ENCODE data around the gene KANK2. TPM values are rescaled to one million over a fixed set of nuclear protein-coding genes. Genes with fewer than 3 reads are reported as not detected.

KANK2 gene
- total and polyA plus RNA-seq, 2 of the 13 experiments (the other 11 are each of a cell fraction or from before 2014, with no cell fraction given): 5.7 to 12.9 TPM

- TF ChIP-seq SYNCRIP (IDR thresholded peaks at IDR 0.05; ENCODE audit: insufficient read depth, low read depth, low read length) (no peak), ZXDC (CRISPR knock-in tag; IDR thresholded peaks at IDR 0.05) (no peak), SMARCE1 (IDR thresholded peaks at IDR 0.05; ENCODE audit: borderline replicate concordance) (no peak), ARID5B (CRISPR knock-in tag; IDR thresholded peaks at IDR 0.05) (no peak), HIVEP1 (CRISPR knock-in tag; IDR thresholded peaks at IDR 0.05) (no peak), ZNF629 (CRISPR knock-in tag; conservative IDR thresholded peaks at IDR 0.05) (no peak), MTERF4 (CRISPR knock-in tag; IDR thresholded peaks at IDR 0.05) (no peak), E2F1 (CRISPR knock-in tag; IDR thresholded peaks at IDR 0.05) (no peak), RFXAP (CRISPR knock-in tag; IDR thresholded peaks at IDR 0.05; ENCODE audit: borderline replicate concordance) (no peak), SP2 (CRISPR knock-in tag; IDR thresholded peaks at IDR 0.05) (no peak), DNMT3B (CRISPR knock-in tag; conservative IDR thresholded peaks at IDR 0.05) (no peak), HNF4A (CRISPR knock-in tag; IDR thresholded peaks at IDR 0.05) (no peak)
These were observed 21.4 kb downstream of the KANK2 start (continued) for GRCh38 chr19:11175920-11176319.

All from HepG2 (cell line).